NOMO-1 treated with DMSO at 0.1 percent for 48 hours (cell line): ENCODE measurements around the gene RTF2.

Experiments used
- DNase-seq: peaks from one replicate; lab custom pipeline; 2025; ENCODE audit not compliant: unreplicated experiment; lab: John Stamatoyannopoulos, UW

The RTF2 gene

GRCh38 chr20:56468316-56469076 lies at the start of gene RTF2:
RTF2 (plus strand) TSS chr20:56468627; CDS start chr20:56468698, 71 bp downstream.
- DNase-seq: peak; percentile 89

- DNase-seq: no peak
These were observed 48.4 kb upstream of the RTF2 start for GRCh38 chr20:56420028-56420427.

- no peak for DNase-seq
These were observed 47.3 kb upstream of the RTF2 start for GRCh38 chr20:56420940-56421688.

- DNase-seq: peak; percentile 14
These were observed 46.2 kb upstream of the RTF2 start for GRCh38 chr20:56422076-56422823.

GRCh38 chr20:56422824-56423189 lies 45.6 kb upstream of the RTF2 start:
- no peak for DNase-seq

- DNase-seq: no peak
These were observed 45.2 kb upstream of the RTF2 start for GRCh38 chr20:56423211-56423610.

- DNase-seq: no peak
These were observed 44.5 kb upstream of the RTF2 start for GRCh38 chr20:56423886-56424285.

GRCh38 chr20:56424931-56425330 lies 43.5 kb upstream of the RTF2 start:
- no peak for DNase-seq

- DNase-seq: no peak
These were observed 42.4 kb upstream of the RTF2 start for GRCh38 chr20:56426026-56426425.

GRCh38 chr20:56426926-56427325 lies 41.5 kb upstream of the RTF2 start:
- no peak for DNase-seq

- peak; percentile 45 for DNase-seq
These were observed 40.6 kb upstream of the RTF2 start for GRCh38 chr20:56427797-56428196.

GRCh38 chr20:56428410-56428809 lies 40.0 kb upstream of the RTF2 start:
- no peak for DNase-seq

- no peak for DNase-seq
These were observed 39.5 kb upstream of the RTF2 start for GRCh38 chr20:56428881-56429280.

- peak; percentile 68 for DNase-seq
These were observed 38.9 kb upstream of the RTF2 start for GRCh38 chr20:56429502-56429901.

GRCh38 chr20:56429941-56430340 lies 38.5 kb upstream of the RTF2 start:
- no peak for DNase-seq

GRCh38 chr20:56430461-56430860 lies 38.0 kb upstream of the RTF2 start:
- DNase-seq: no peak

- DNase-seq: no peak
These were observed 37.5 kb upstream of the RTF2 start for GRCh38 chr20:56430957-56431356.

GRCh38 chr20:56431471-56431870 lies 37.0 kb upstream of the RTF2 start:
- DNase-seq: no peak

GRCh38 chr20:56433221-56433879 lies 35.1 kb upstream of the RTF2 start:
- no peak for DNase-seq

- DNase-seq: no peak
These were observed 34.6 kb upstream of the RTF2 start for GRCh38 chr20:56433880-56434255.
